Esophagus mucosa (tissue), 1 donor: ENCODE measurements around the gene KCNK17. TPM values are rescaled to one million over a fixed set of nuclear protein-coding genes. Genes with fewer than 3 reads are reported as not detected.
A peak's percentile ranks its signal among the peaks of the same experiment; 100 is the strongest.

Source experiments
- ATAC-seq: fragments of 200-7000 bp; cut with Tn5 transposase; one replicate; pipeline ENCODE4 v1.9.1; 2020
- total RNA-seq: library from RNA; stranded (reverse); gene quantifications from one replicate; pipeline ENCODE4 v1.2.4, GENCODE V29; 2023
- donor health status: DM: yes; HTN: yes; CAD: no.

KCNK17 gene
- total RNA-seq = 0.12 TPM

DNA sequence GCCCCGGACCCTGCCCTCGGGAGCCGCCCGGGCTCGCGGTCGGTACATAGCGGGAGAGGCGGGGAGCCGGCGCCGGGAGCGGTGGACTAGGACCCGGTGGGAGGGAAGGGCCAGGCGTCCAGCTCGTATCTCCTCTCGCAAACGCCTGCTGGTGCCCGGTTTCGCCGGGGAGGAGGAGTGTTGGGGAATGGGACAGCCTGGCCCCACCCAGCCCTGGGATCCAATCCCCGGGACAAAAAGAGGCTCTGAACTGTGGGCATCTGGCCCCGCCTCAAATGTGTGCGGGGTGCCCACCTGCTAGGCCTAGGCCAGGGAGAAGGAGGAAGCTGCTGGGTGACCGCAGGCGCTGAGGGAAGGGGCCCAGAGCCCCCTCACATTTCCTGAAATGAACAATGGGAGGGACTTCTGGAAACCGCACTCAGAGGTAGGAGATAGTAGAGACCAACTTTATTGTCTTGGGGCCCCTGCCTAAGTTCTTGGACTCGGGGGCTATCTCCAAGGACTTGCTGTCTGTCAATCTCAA, at the start of gene KCNK17:
Gene KCNK17, minus strand, starts transcription at position 147 of the 523 bp plus-strand sequence. Its CDS starts 99 bp downstream, at position 48.
- ATAC-seq = no peak

- no peak for ATAC-seq
Observed at GRCh38 chr6:39363280-39363679, 49.1 kb upstream of the KCNK17 start.

- peak; percentile 39 for ATAC-seq
Observed at GRCh38 chr6:39362487-39362865, 48.3 kb upstream of the KCNK17 start.

DNA sequence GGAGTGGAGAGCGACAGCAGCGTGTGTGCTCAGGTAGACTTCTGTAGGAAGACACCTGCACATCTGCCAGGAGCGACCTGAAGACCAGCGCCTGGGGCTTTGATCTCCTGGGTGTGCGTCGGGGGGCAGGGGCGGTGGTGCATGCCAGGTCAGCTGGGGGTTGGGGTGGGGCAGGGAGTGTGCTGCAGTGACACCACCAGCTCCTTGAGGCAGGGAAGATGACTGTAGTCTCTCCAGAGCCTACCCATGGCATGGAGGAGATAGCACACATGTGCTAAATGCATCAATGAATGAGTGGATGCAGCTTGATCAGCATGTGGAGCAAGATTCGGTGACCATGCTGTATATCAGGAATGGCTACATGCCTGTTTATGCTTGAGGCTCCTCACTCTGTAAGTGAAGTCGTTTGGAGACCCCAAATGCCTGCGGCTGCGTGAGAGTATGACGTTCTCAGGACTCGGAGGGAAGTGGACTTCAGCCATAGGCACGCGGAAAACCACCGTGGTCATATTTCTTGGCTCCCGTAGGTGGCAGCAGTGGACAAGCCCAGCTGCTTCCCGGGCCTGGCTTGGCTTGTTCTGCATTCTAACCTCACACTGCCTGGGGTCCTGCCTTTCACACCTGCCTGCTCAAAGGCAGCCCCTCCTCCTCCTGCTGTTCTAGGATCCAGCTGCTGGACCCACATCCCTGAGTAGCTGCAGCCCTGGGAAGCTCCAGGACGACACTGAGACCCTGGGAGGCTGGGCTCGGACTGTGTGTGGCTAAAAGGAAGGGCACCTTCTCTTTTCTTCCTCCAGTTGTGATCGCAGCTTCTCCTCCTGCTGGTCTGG, 47.7 kb upstream of the KCNK17 start:
- peak; percentile 81 for ATAC-seq

- ATAC-seq = no peak
Observed at GRCh38 chr6:39360378-39360777, 46.2 kb upstream of the KCNK17 start.

DNA sequence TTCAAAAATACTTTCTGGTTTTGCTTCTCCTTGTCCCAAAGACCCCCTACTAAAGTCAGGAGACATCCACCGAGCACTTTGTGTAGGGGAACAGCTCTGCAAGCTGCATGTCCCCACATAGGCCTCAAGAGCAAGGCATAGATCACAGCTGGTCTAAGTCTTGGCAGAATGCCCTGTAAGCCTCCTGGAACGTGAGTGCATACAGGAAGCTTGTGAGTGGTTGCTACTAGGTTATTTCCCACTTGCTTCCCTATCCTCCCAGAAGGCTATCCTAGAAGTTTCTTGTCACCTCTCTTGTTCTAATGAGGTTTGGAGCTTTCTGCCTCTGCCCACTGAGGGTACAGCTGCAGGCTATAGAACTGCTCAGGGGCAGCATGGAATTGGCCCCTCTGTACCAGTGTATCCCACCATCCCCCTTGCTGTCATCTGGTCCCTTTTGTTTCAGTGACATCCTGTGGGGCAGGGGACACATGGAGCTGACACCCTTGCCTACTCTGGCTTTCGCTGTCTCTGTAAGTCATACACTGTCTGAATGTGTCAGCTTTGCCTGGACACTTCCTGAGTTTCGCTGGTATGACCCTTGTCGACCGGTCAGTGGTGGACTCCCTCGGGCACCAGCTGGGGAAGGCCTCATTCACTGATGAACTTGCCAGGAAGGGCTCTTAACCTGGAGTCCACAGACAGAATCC, 43.9 kb upstream of the KCNK17 start:
- no peak for ATAC-seq

DNA sequence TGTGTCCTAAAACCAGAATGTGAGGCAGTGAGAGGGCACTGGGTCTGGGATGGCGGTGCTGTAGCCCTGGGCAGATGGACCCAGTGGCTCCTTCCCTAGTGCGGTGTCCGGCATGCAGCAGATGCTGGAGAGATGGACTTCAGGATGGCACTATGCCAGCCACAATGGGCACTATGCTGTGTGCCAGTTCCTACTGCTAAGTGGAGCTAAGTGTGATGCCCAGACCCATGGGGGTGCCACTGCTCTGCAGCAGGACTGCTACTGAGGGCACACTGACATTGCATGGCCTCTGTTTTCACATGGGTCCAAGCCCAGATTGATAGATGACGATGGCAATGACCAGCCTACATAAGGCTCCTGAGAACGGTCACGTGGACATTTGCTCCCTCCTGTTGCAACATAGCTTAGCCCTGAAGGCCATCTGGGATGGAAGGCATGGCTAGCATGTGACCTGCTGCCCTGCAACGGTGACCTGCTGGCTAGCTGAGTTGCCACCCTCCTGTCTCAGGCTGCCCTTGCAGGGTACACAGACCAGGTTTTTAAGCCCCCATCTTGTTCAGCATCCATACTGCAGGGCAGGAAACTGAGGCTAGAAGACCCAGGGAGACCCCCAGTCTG, 39.6 kb upstream of the KCNK17 start:
- ATAC-seq = no peak

GRCh38 chr6:39350723-39351505, 36.7 kb upstream of the KCNK17 start:
- ATAC-seq = no peak

GRCh38 chr6:39348740-39349139, 34.5 kb upstream of the KCNK17 start:
- no peak for ATAC-seq

- peak; percentile 82 for ATAC-seq
Observed at GRCh38 chr6:39347906-39348585, 33.8 kb upstream of the KCNK17 start.

GRCh38 chr6:39347206-39347605, 33.0 kb upstream of the KCNK17 start:
- ATAC-seq = no peak

GRCh38 chr6:39344821-39345280, 30.6 kb upstream of the KCNK17 start:
- ATAC-seq = no peak

DNA sequence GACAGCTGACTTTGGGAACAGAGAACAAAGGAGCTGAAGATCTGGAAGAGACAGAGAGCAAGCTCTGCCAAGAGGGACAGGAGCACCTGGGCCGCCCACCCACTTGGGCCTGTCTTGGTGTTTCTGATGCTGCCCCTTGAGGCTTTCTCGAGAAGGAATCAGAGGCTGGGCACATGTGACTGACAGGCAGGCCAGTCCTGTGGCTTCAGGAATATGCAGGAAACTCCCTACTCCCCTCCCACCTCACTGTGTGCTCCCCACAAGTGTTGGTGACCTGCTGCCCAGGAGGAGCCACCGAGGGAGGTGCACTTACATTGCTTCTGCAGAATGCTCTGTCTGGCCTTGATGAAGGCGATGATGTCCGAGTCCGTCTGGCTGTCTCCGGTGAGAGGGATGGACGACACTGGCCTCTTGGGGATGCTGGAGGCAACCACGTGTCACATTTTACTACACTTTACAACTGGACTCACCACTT, 29.2 kb upstream of the KCNK17 start:
- no peak for ATAC-seq

- no peak for ATAC-seq
Observed at GRCh38 chr6:39342692-39343395, 28.6 kb upstream of the KCNK17 start.

- no peak for ATAC-seq
Observed at GRCh38 chr6:39341937-39342336, 27.7 kb upstream of the KCNK17 start.

- no peak for ATAC-seq
Observed at GRCh38 chr6:39341352-39341751, 27.1 kb upstream of the KCNK17 start.

- no peak for ATAC-seq
Observed at GRCh38 chr6:39339868-39340550, 25.8 kb upstream of the KCNK17 start.

GRCh38 chr6:39339096-39339867, 25.1 kb upstream of the KCNK17 start:
- no peak for ATAC-seq

DNA sequence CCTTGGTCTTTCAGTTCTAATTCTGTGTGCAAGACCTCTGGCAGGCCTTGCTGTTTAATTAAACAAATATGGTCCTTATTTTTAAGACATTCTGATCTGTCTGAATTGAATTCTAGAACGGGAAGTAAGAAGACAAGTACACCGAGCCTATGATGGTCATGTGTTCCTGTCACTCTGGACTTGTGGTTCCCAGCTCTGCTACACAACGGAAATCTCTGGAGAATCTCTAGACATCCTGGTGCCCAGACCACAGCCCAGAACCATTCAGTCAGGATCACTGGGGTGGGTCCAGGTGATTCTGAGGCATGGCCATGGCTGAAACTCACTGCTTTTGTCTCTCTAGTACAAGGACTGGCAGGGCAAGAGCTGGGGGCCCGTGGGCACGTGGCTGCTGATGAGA, 24.2 kb upstream of the KCNK17 start:
- ATAC-seq = no peak
